Measurements from ENCODE around the gene FOXO6.

DNA sequence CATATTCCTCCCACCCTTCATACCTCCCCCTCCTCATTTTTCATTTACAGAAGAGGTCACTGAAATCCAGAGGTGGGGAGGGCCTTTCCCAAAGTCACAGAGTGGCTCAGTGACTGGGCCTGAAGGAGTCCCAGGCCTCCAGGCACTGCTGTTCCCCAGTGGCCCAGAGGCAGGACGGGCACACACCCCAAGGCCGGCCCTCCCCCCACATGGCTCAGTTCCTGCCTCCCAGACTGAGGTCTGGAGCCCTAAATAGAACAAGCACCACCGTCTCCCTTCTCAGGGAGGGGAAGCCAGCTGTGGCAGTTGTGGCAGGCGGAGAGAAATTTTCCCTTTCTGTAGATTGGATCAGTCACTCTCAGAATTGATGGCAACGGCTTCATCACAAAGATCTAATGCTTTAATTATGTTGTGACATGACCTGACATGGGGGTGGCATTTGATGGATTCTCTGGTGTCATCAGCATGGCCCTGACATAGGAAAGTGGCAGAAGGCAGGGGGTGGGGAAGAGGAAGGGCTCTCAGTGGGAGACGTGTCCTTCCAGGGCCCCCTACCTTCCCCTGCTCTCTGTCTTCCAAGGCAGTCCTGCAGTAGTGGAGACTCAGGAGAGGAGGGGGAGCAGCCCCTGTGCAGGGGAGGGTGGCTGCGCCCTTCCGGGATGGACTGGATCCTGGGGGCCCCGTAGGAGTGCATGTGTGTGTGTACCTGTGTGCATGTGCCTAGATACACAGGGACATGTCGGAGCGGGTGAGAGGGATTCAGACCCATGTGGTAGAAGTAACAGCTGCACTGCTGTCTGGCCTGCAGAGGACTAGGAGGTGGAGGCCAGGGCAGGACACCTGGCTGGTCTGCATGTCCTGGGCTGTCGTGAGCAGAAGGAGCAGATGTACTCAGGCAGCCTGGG lies 41.2 kb upstream of the FOXO6 start:
- TF ChIP-seq TEAD1 (CRISPR knock-in tag; IDR thresholded peaks at IDR 0.05) (no peak), MAFK (IDR thresholded peaks at IDR 0.05; ENCODE audit: low read length) (no peak), JUN (IDR thresholded peaks at IDR 0.05; ENCODE audit: borderline replicate concordance, low read depth, low read length) (no peak), JUN (CRISPR knock-in tag; IDR thresholded peaks at IDR 0.05; ENCODE audit: borderline replicate concordance) (no peak), MAZ (CRISPR knock-in tag; conservative IDR thresholded peaks at IDR 0.05 in 1 of 2, IDR thresholded peaks at IDR 0.05 in 1 of 2) (no peak), POLR2A (conservative IDR thresholded peaks at IDR 0.05) (no peak), DPF2 (IDR thresholded peaks at IDR 0.05) (no peak), E2F4 (CRISPR knock-in tag; IDR thresholded peaks at IDR 0.05; ENCODE audit: low read depth) (no peak), SAFB2 (IDR thresholded peaks at IDR 0.05; ENCODE audit: borderline replicate concordance, low read depth, low read length, severe bottlenecking) (no peak), TOE1 (IDR thresholded peaks at IDR 0.05; ENCODE audit: borderline replicate concordance) (no peak), TOE1 (CRISPR knock-in tag; IDR thresholded peaks at IDR 0.05; ENCODE audit: borderline replicate concordance, low read depth) (no peak), SP1 (CRISPR knock-in tag; IDR thresholded peaks at IDR 0.05) (no peak)
- TF ChIP-seq, protein P1, sequence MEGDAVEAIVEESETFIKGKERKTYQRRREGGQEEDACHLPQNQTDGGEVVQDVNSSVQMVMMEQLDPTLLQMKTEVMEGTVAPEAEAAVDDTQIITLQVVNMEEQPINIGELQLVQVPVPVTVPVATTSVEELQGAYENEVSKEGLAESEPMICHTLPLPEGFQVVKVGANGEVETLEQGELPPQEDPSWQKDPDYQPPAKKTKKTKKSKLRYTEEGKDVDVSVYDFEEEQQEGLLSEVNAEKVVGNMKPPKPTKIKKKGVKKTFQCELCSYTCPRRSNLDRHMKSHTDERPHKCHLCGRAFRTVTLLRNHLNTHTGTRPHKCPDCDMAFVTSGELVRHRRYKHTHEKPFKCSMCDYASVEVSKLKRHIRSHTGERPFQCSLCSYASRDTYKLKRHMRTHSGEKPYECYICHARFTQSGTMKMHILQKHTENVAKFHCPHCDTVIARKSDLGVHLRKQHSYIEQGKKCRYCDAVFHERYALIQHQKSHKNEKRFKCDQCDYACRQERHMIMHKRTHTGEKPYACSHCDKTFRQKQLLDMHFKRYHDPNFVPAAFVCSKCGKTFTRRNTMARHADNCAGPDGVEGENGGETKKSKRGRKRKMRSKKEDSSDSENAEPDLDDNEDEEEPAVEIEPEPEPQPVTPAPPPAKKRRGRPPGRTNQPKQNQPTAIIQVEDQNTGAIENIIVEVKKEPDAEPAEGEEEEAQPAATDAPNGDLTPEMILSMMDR (IDR thresholded peaks at IDR 0.05 in 2 of 3, conservative IDR thresholded peaks at IDR 0.05 in 1 of 3; ENCODE audit: insufficient read depth in 2 of 3, low read depth in 1 of 3, low read length in 3 of 3), result no peak
- TF ChIP-seq, protein P2, sequence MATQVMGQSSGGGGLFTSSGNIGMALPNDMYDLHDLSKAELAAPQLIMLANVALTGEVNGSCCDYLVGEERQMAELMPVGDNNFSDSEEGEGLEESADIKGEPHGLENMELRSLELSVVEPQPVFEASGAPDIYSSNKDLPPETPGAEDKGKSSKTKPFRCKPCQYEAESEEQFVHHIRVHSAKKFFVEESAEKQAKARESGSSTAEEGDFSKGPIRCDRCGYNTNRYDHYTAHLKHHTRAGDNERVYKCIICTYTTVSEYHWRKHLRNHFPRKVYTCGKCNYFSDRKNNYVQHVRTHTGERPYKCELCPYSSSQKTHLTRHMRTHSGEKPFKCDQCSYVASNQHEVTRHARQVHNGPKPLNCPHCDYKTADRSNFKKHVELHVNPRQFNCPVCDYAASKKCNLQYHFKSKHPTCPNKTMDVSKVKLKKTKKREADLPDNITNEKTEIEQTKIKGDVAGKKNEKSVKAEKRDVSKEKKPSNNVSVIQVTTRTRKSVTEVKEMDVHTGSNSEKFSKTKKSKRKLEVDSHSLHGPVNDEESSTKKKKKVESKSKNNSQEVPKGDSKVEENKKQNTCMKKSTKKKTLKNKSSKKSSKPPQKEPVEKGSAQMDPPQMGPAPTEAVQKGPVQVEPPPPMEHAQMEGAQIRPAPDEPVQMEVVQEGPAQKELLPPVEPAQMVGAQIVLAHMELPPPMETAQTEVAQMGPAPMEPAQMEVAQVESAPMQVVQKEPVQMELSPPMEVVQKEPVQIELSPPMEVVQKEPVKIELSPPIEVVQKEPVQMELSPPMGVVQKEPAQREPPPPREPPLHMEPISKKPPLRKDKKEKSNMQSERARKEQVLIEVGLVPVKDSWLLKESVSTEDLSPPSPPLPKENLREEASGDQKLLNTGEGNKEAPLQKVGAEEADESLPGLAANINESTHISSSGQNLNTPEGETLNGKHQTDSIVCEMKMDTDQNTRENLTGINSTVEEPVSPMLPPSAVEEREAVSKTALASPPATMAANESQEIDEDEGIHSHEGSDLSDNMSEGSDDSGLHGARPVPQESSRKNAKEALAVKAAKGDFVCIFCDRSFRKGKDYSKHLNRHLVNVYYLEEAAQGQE (IDR thresholded peaks at IDR 0.05; ENCODE audit: borderline replicate concordance), result no peak
- TF ChIP-seq, protein P2 (CRISPR knock-in tag; IDR thresholded peaks at IDR 0.05; ENCODE audit: low read depth), result no peak

Data from K562 (cell line).